T-cell (primary cell): ENCODE data around the gene RABEP1. TPM values are rescaled to one million over a fixed set of nuclear protein-coding genes. Genes with fewer than 3 reads are reported as not detected.

Source experiments
- ATAC-seq, 4 experiments: fragments of 200-7000 bp in 3 of 4; fragments of 150-1000 bp in 1 of 4; cut with Tn5 transposase; replicated peaks in 1 of 4; 1 replicate in 3 of 4; 2 replicates in 1 of 4; pipeline ENCODE4 v1.10.0; 2021; ENCODE audit warnings: moderate library complexity in 3 of 4, mild to moderate bottlenecking in 2 of 4, moderate number of reproducible peaks in 1 of 4
- CTCF ChIA-PET, 2 donors: fragments of 300-600 bp; sonication (Branson Sonifier 250); formaldehyde crosslinking; loops; one replicate each; lab custom pipeline; 2022; ENCODE audit warnings: antibody characterized with exemption in 2 of 2; lab: Charles Lee
- POLR2A ChIA-PET, 2 donors: fragments of 300-600 bp; sonication (Branson Sonifier 250); formaldehyde crosslinking; loops; one replicate each; lab custom pipeline; 2022; ENCODE audit warnings: antibody characterized with exemption in 2 of 2; lab: Charles Lee
- DNase-seq, 35 experiments: peaks; one replicate each; pipeline versions ENCODE4 v3.0.0 to v3.0.0-alpha.2; 2013 to 2023
- H3K27ac ChIP-seq: one replicate; pipeline ENCODE4 v1.5.1; 2013; ENCODE audit warnings: low read length
- H3K27me3 ChIP-seq, 2 experiments: replicated peaks in 1 of 2; 1 replicate in 1 of 2; 2 replicates in 1 of 2; pipeline versions ENCODE4 v1.6.1 to v1.7.0; 2013; ENCODE audit warnings: low read length in 1 of 2, mixed read lengths in 1 of 2; ENCODE audit not compliant: control insufficient read depth in 2 of 2, insufficient read depth in 2 of 2; ENCODE audit errors: extremely low read depth in 1 of 2
- H3K36me3 ChIP-seq, 2 donors: 1 replicate in 1 of 2; 2 replicates in 1 of 2; pipeline versions ENCODE4 v1.6.1 to v1.7.0; 2013; ENCODE audit warnings: low read length in 1 of 2; ENCODE audit not compliant: control insufficient read depth in 2 of 2, insufficient read depth in 1 of 2; ENCODE audit errors: extremely low read depth in 1 of 2
- H3K4me1 ChIP-seq, 2 experiments: 1 replicate in 1 of 2; 2 replicates in 1 of 2; pipeline versions ENCODE4 v1.6.1 to v1.7.0; 2013; ENCODE audit warnings: low read length in 2 of 2, mixed read lengths in 1 of 2; ENCODE audit not compliant: insufficient read depth in 2 of 2, control insufficient read depth in 1 of 2; ENCODE audit errors: extremely low read depth in 1 of 2
- H3K4me3 ChIP-seq, 2 donors: 1 replicate in 1 of 2; 2 replicates in 1 of 2; pipeline versions ENCODE4 v1.5.1 to v1.7.0; 2013; ENCODE audit warnings: mild to moderate bottlenecking in 2 of 2, low read length in 1 of 2, moderate library complexity in 1 of 2; ENCODE audit not compliant: control insufficient read depth in 1 of 2; ENCODE audit errors: extremely low read depth in 1 of 2
- H3K9me3 ChIP-seq: 2 replicates; pipeline ENCODE4 v1.7.0; 2013
- H3K27ac Mint-ChIP-seq, 2 donors: one replicate each; pipeline ENCODE4 v1.8.0; 2020 to 2021; ENCODE audit warnings: mild to moderate bottlenecking in 2 of 2, mixed read lengths in 2 of 2
- H3K27me3 Mint-ChIP-seq, 2 donors: one replicate each; pipeline ENCODE4 v1.8.0; 2021 to 2022; ENCODE audit warnings: mixed read lengths in 2 of 2
- H3K36me3 Mint-ChIP-seq: one replicate; pipeline ENCODE4 v1.8.0; 2021; ENCODE audit warnings: mixed read lengths
- H3K4me1 Mint-ChIP-seq, 3 donors: one replicate each; pipeline ENCODE4 v1.8.0; 2020 to 2022; ENCODE audit warnings: mixed read lengths in 3 of 3, mild to moderate bottlenecking in 1 of 3
- H3K4me3 Mint-ChIP-seq, 3 donors: one replicate each; pipeline ENCODE4 v1.8.0; 2020 to 2022; ENCODE audit warnings: mild to moderate bottlenecking in 3 of 3, mixed read lengths in 3 of 3, moderate library complexity in 3 of 3
- H3K9me3 Mint-ChIP-seq, 3 donors: one replicate each; pipeline ENCODE4 v1.8.0; 2020 to 2022; ENCODE audit warnings: mixed read lengths in 3 of 3
- WGBS: methylation state at CpG from one replicate; pipeline ENCODE4 v1.1.5; 2013; ENCODE audit warnings: missing lambda C conversion rate; ENCODE audit not compliant: insufficient coverage; 5-methylcytosine and 5-hydroxymethylcytosine counted together
- total RNA-seq, 35 experiments: library from RNA in 6 of 35; stranded (reverse) in 6 of 35; fragments of 120-200 nt in 1 of 35; gene quantifications; one replicate each; pipeline versions ENCODE4 v1.2.1 to v1.2.4 and lab custom pipeline; 2013 to 2026

RABEP1 gene
- total RNA-seq, 5 donors from 2014 or later (not counting 1 experiment from before 2014, with no cell fraction given) = 39.1 to 48.1 (median 47.7) TPM

- Histone ChIP-seq H3K4me3 (no peak overlapping the region), H3K4me1 (peaks cover 28 to 31% of the 10 kb centered on the region in 2 experiments), H3K36me3 (no peaks in the 10 kb centered on the region), H3K27me3 (no peaks in the 10 kb centered on the region), H3K27ac (no peak overlapping the region), H3K9me3 (no peaks in the 10 kb centered on the region)
- H3K9me3 Mint-ChIP-seq = no peaks in the 10 kb centered on the region
- H3K4me1 Mint-ChIP-seq = peaks cover 52 to 62% (median 55%) of the 10 kb centered on the region in 3 donors
- CTCF ChIA-PET = interaction anchor here (0.6 to 0.9 kb wide), 2 partner anchors 18 to 304 kb away, joined by 3 read pairs; no protein-coding TSS in a partner anchor
- H3K27ac Mint-ChIP-seq = no peak overlapping the region
- ATAC-seq = no peak
- peak overlapping the region in 1 of 3 donors; percentile 84 for H3K4me3 Mint-ChIP-seq
- peaks cover 3% of the 10 kb centered on the region for H3K36me3 Mint-ChIP-seq
- POLR2A ChIA-PET = interaction anchor here (0.6 kb wide), 3 partner anchors 13 to 1140 kb away, joined by 3 to 6 read pairs (median 4); no protein-coding TSS in a partner anchor
- 60% methylated on average over 2 of the region's 7 CpGs for WGBS
- no peaks in the 10 kb centered on the region for H3K27me3 Mint-ChIP-seq
- no peak for DNase-seq
These were observed 2.6 kb downstream of the RABEP1 start for GRCh38 chr17:5284681-5285080.

- H3K4me3 Mint-ChIP-seq = no peak overlapping the region
These were observed 4.8 kb downstream of the RABEP1 start for GRCh38 chr17:5286846-5287245.

GRCh38 chr17:5291683-5292350, 9.7 kb downstream of the RABEP1 start:
- Histone ChIP-seq H3K27ac (no peak overlapping the region), H3K27me3 (no peaks in the 10 kb centered on the region), H3K4me1 (peaks cover 6 to 14% of the 10 kb centered on the region in 2 experiments), H3K36me3 (peaks cover 0 to 5% of the 10 kb centered on the region in 2 donors), H3K4me3 (no peak overlapping the region), H3K9me3 (no peaks in the 10 kb centered on the region)
- H3K36me3 Mint-ChIP-seq = peaks cover 9% of the 10 kb centered on the region
- H3K27me3 Mint-ChIP-seq = no peaks in the 10 kb centered on the region
- no peak for ATAC-seq
- 100% methylated on average over 1 of the region's 8 CpGs for WGBS
- peak overlapping the region in 1 of 2 donors; percentile 44 for H3K27ac Mint-ChIP-seq
- ChIA-PET CTCF (no interaction called here), POLR2A (no interaction called here)
- H3K4me1 Mint-ChIP-seq = peaks cover 37 to 50% (median 43%) of the 10 kb centered on the region in 3 donors
- no peak overlapping the region for H3K4me3 Mint-ChIP-seq
- no peaks in the 10 kb centered on the region for H3K9me3 Mint-ChIP-seq
- no peak for DNase-seq

More at GRCh38 chr17:5286846-5287245, 4.8 kb downstream of the RABEP1 start:
- Histone ChIP-seq H3K27me3 (no peaks in the 10 kb centered on the region), H3K4me3 (no peak overlapping the region), H3K36me3 (peaks cover 0 to 3% of the 10 kb centered on the region in 2 donors), H3K27ac (no peak overlapping the region), H3K4me1 (peaks cover 25% of the 10 kb centered on the region in 2 experiments), H3K9me3 (no peaks in the 10 kb centered on the region)
- no peak for ATAC-seq
- DNase-seq = no peak
- 97% methylated on average over 3 of the region's 3 CpGs for WGBS
- H3K27me3 Mint-ChIP-seq = no peaks in the 10 kb centered on the region
- CTCF ChIA-PET = no interaction called here
- peaks cover 4% of the 10 kb centered on the region for H3K36me3 Mint-ChIP-seq
- POLR2A ChIA-PET = no interaction called here
- H3K4me1 Mint-ChIP-seq = peaks cover 54 to 72% (median 60%) of the 10 kb centered on the region in 3 donors
- H3K27ac Mint-ChIP-seq = peak overlapping the region in 1 of 2 donors; percentile 3
- no peaks in the 10 kb centered on the region for H3K9me3 Mint-ChIP-seq

- Histone ChIP-seq H3K4me1 (peaks cover 2 to 3% of the 10 kb centered on the region in 2 experiments), H3K27me3 (no peaks in the 10 kb centered on the region), H3K27ac (no peak overlapping the region), H3K36me3 (peaks cover 2 to 20% of the 10 kb centered on the region in 2 donors), H3K9me3 (no peaks in the 10 kb centered on the region), H3K4me3 (no peak overlapping the region)
- no CpG with 5 or more reads among the region's 2 CpGs for WGBS
- Mint-ChIP-seq H3K4me3 (no peak overlapping the region), H3K36me3 (peaks cover 8% of the 10 kb centered on the region), H3K27me3 (no peaks in the 10 kb centered on the region), H3K9me3 (no peaks in the 10 kb centered on the region), H3K27ac (no peak overlapping the region), H3K4me1 (peaks cover 39 to 56% (median 45%) of the 10 kb centered on the region in 3 donors)
- ChIA-PET CTCF (interaction anchor here in 1 of 2 donors (1.0 kb wide), 1 partner anchor 21 kb away, joined by 3 read pairs; no protein-coding TSS in a partner anchor), POLR2A (interaction anchor here in 1 of 2 donors (0.5 to 0.6 kb wide), 3 partner anchors 11 to 17 kb away, joined by 3 to 4 read pairs (median 4); no protein-coding TSS in a partner anchor)
- DNase-seq = no peak
- no peak for ATAC-seq
These were observed 15.2 kb downstream of the RABEP1 start for GRCh38 chr17:5297245-5297644.

GRCh38 chr17:5299383-5299782, 17.3 kb downstream of the RABEP1 start:
- Histone ChIP-seq H3K9me3 (no peaks in the 10 kb centered on the region), H3K27me3 (no peaks in the 10 kb centered on the region), H3K27ac (no peak overlapping the region), H3K4me3 (no peak overlapping the region), H3K4me1 (no peaks in the 10 kb centered on the region), H3K36me3 (peaks cover 2 to 20% of the 10 kb centered on the region in 2 donors)
- Mint-ChIP-seq H3K27ac (no peak overlapping the region), H3K9me3 (no peaks in the 10 kb centered on the region), H3K36me3 (peaks cover 8% of the 10 kb centered on the region), H3K27me3 (no peaks in the 10 kb centered on the region), H3K4me3 (no peak overlapping the region), H3K4me1 (peaks cover 43 to 61% (median 49%) of the 10 kb centered on the region in 3 donors)
- no peak for DNase-seq
- no peak for ATAC-seq
- POLR2A ChIA-PET = no interaction called here
- CTCF ChIA-PET = no interaction called here
- no CpG with 5 or more reads among the region's 4 CpGs for WGBS

- CTCF ChIA-PET = no interaction called here
- H3K27me3 ChIP-seq = no peaks in the 10 kb centered on the region
- peaks cover 2 to 7% of the 10 kb centered on the region in 2 donors for H3K36me3 ChIP-seq
- Mint-ChIP-seq H3K27me3 (no peaks in the 10 kb centered on the region), H3K9me3 (no peaks in the 10 kb centered on the region), H3K4me1 (peaks cover 52 to 55% (median 53%) of the 10 kb centered on the region in 3 donors), H3K4me3 (no peak overlapping the region), H3K27ac (no peak overlapping the region), H3K36me3 (peaks cover 16% of the 10 kb centered on the region)
- no peaks in the 10 kb centered on the region for H3K9me3 ChIP-seq
- DNase-seq = no peak
- WGBS = no CpG with 5 or more reads among the region's 1 CpG
- POLR2A ChIA-PET = interaction anchor here in 1 of 2 donors (0.6 kb wide), 1 partner anchor 99 kb away, joined by 3 read pairs; no protein-coding TSS in a partner anchor
- no peak overlapping the region for H3K27ac ChIP-seq
- H3K4me1 ChIP-seq = no peaks in the 10 kb centered on the region
- no peak for ATAC-seq
- H3K4me3 ChIP-seq = no peak overlapping the region
These were observed 22.6 kb downstream of the RABEP1 start for GRCh38 chr17:5304636-5305035.
